ENCODE data around the gene KCTD15.

Gene KCTD15

GRCh38 chr19:33862981-33863380 lies 66.3 kb downstream of the KCTD15 start:
- DNase-seq: no peak

DNA sequence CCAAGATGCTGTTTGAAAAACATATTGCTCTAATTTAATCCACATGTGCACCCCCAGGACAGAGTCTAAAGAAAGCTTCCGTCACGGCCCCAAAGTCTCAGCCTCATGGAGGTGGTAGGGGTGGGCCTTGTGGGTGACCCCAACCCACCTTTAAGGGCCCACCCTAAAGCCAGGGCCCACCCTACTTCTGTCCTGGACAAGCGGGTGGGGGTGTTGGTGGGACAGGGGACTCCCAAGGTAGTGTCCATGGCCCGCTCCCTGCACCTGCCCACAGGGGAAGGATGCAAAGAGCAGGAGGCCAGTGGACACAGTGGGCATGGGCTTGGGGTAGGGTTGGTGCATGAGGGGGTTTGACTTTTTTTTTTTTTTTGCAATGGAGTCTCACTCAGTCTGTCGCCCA lies 66.8 kb downstream of the KCTD15 start:
- no peak for DNase-seq

DNA sequence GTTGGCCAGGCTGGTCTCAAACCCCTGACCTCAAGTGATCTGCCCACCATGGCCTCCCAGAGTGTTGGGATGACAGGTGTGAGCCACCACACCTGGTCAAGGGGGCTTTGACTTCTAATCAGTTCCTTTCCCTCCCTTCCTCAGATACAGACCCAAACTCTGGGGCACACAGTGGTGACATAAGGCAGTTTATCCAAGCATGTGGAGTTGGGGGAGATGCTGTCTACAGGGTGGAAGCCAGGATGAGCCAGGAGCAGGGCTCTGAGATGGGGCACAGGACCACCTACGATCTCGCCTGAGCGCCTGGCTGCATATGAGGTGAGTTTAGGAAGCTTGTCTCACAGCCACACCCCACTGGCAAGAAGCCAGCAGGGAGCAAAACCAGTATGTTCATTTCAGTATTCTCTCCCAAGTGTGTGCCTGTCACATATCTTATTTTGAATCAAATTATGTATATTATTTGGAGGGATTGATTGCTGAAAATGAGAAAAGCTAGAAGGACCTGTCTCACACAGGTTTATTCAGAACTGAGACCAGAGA lies 67.7 kb downstream of the KCTD15 start:
- DNase-seq: no peak

DNA sequence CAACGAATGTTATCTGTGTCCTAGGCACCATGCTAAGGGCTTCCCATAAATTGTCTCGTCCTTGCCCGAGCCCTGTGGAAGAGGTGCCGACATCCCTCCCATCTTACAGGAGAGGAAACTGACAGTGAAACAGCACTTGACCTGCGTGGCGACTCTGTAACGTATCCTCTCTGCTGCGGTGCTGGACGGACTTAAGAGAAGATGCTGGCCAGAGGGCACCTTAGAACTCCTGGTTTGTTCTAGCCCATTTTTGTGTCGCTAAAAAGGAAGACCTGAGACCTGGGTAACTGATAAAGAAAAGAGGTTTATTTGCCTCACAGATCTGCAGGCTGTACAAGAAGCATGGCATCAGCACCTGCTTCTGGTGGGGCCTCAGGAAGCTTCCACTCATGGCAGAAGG lies 68.6 kb downstream of the KCTD15 start:
- DNase-seq: no peak

Data from hematopoietic multipotent progenitor cell treated with erythropoietin and hydrocortisone succinate and interleukin-3 and kit ligand, for 6 days (in vitro differentiated cells).